ENCODE results near the gene TUB. TPM values are rescaled to one million over a fixed set of nuclear protein-coding genes. Genes with fewer than 3 reads are reported as not detected.

TUB gene
- total and polyA plus RNA-seq, 2 of the 13 experiments (the other 11 are each of a cell fraction or from before 2014, with no cell fraction given) = 4.3 to 5.6 TPM

DNA sequence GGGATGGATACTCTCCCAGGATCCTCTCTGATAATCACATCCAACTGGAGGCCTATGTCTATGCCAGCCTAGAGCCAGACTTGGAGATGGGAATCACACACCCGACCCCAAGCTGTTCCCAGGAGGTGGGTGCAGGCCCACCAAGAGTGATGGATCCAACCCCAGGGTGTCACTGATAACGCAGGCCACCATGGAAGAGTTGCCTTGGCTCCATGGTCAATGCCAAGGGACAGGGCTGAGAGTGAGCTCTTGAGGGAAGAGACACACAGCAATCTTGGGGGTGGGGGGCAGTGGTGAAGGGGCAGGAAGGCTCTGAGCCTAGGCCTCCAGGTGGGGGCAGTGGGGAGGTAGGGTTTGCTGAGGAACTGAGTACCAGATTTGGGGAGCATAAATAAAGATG, 16.9 kb downstream of the TUB start:
- DNase-seq (ENCODE audit: low spot score) (no peak), ATAC-seq (no peak), FAIRE-seq (no peak)
- ChIA-PET CTCF (ENCODE audit: low intra/inter-chr PET ratio, low total read pairs) (interaction anchor here (1.3 kb wide), 1 partner anchor 93 kb away, joined by 5 read pairs; no protein-coding TSS in a partner anchor), POLR2A (no interaction called here)
- no peaks in the 10 kb centered on the region for H3K27me3 ChIP-seq (ENCODE audit: control insufficient read depth in 1 of 2, insufficient read depth in 2 of 2, low read length in 2 of 2)
- H3K9ac ChIP-seq (ENCODE audit: insufficient read depth, low read depth, low read length) = no peak overlapping the region
- in situ Hi-C loops (cut with HindIII; ENCODE audit: extremely low pct_ligation_motif_present, low pct_unique_long_range_greater_than_20kb) = loop anchor here (5.0 to 10.0 kb wide), 2 partner anchors 66 to 93 kb away; no protein-coding TSS in a partner anchor
- H3K4me3 ChIP-seq (replicated peaks in 1 of 3; ENCODE audit: insufficient read depth in 1 of 3, low read depth in 2 of 3, low read length in 3 of 3) = no peak overlapping the region
- H3K79me2 ChIP-seq (ENCODE audit: insufficient read depth, low read length) = no peaks in the 10 kb centered on the region
- H3K9me3 ChIP-seq (ENCODE audit: low read length) = no peaks in the 10 kb centered on the region
- no TSS peak for BruUV-seq (replicated peaks)
- WGBS (ENCODE audit: low lambda C conversion rate) = 83% methylated on average over 2 of the region's 2 CpGs
- H3K4me2 ChIP-seq (ENCODE audit: low read depth, low read length) = no peak overlapping the region
- H3K4me1 ChIP-seq (ENCODE audit: insufficient read depth, low read length) = no peaks in the 10 kb centered on the region
- H4K20me1 ChIP-seq (ENCODE audit: insufficient read depth, low read length) = no peaks in the 10 kb centered on the region
- H3K27ac ChIP-seq (ENCODE audit: extremely low read length, insufficient read depth, low read length) = no peak overlapping the region
- H2AFZ ChIP-seq (ENCODE audit: low read length) = no peak overlapping the region
- H3K36me3 ChIP-seq (replicated peaks in 1 of 2; ENCODE audit: control insufficient read depth in 1 of 2, insufficient read depth in 2 of 2, low read length in 2 of 2) = peaks cover 3 to 8% of the 10 kb centered on the region in 2 experiments; a peak in 3 of 5 replicates
- intact Hi-C loops (cut with micrococcal nuclease; ENCODE audit: unreplicated experiment) = loop anchor here (5.0 to 10.0 kb wide), 2 partner anchors 203 to 1001 kb away; no protein-coding TSS in a partner anchor
- TF ChIP-seq, protein P1, sequence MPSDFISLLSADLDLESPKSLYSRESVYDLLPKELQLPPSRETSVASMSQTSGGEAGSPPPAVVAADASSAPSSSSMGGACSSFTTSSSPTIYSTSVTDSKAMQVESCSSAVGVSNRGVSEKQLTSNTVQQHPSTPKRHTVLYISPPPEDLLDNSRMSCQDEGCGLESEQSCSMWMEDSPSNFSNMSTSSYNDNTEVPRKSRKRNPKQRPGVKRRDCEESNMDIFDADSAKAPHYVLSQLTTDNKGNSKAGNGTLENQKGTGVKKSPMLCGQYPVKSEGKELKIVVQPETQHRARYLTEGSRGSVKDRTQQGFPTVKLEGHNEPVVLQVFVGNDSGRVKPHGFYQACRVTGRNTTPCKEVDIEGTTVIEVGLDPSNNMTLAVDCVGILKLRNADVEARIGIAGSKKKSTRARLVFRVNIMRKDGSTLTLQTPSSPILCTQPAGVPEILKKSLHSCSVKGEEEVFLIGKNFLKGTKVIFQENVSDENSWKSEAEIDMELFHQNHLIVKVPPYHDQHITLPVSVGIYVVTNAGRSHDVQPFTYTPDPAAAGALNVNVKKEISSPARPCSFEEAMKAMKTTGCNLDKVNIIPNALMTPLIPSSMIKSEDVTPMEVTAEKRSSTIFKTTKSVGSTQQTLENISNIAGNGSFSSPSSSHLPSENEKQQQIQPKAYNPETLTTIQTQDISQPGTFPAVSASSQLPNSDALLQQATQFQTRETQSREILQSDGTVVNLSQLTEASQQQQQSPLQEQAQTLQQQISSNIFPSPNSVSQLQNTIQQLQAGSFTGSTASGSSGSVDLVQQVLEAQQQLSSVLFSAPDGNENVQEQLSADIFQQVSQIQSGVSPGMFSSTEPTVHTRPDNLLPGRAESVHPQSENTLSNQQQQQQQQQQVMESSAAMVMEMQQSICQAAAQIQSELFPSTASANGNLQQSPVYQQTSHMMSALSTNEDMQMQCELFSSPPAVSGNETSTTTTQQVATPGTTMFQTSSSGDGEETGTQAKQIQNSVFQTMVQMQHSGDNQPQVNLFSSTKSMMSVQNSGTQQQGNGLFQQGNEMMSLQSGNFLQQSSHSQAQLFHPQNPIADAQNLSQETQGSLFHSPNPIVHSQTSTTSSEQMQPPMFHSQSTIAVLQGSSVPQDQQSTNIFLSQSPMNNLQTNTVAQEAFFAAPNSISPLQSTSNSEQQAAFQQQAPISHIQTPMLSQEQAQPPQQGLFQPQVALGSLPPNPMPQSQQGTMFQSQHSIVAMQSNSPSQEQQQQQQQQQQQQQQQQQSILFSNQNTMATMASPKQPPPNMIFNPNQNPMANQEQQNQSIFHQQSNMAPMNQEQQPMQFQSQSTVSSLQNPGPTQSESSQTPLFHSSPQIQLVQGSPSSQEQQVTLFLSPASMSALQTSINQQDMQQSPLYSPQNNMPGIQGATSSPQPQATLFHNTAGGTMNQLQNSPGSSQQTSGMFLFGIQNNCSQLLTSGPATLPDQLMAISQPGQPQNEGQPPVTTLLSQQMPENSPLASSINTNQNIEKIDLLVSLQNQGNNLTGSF (CRISPR knock-in tag; IDR thresholded peaks at IDR 0.05) = no peak
- TF ChIP-seq, protein P2, sequence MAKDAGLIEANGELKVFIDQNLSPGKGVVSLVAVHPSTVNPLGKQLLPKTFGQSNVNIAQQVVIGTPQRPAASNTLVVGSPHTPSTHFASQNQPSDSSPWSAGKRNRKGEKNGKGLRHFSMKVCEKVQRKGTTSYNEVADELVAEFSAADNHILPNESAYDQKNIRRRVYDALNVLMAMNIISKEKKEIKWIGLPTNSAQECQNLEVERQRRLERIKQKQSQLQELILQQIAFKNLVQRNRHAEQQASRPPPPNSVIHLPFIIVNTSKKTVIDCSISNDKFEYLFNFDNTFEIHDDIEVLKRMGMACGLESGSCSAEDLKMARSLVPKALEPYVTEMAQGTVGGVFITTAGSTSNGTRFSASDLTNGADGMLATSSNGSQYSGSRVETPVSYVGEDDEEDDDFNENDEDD (CRISPR knock-in tag; IDR thresholded peaks at IDR 0.05; ENCODE audit: borderline replicate concordance) = no peak
- no peak for TF ChIP-seq MXD4 (CRISPR knock-in tag; IDR thresholded peaks at IDR 0.05)
- TF ChIP-seq RXRA (CRISPR knock-in tag; IDR thresholded peaks at IDR 0.05) = no peak
- no peak for TF ChIP-seq TCF12 (IDR thresholded peaks at IDR 0.05)
- TF ChIP-seq TCF12 (CRISPR knock-in tag; IDR thresholded peaks at IDR 0.05) = no peak
- no peak for TF ChIP-seq ZNF556 (CRISPR knock-in tag; IDR thresholded peaks at IDR 0.05; ENCODE audit: borderline replicate concordance)
- TF ChIP-seq SNRNP70 (IDR thresholded peaks at IDR 0.05; ENCODE audit: low read depth, low read length) = no peak
- no peak for TF ChIP-seq ONECUT2 (CRISPR knock-in tag; IDR thresholded peaks at IDR 0.05)
- TF ChIP-seq, protein P3, sequence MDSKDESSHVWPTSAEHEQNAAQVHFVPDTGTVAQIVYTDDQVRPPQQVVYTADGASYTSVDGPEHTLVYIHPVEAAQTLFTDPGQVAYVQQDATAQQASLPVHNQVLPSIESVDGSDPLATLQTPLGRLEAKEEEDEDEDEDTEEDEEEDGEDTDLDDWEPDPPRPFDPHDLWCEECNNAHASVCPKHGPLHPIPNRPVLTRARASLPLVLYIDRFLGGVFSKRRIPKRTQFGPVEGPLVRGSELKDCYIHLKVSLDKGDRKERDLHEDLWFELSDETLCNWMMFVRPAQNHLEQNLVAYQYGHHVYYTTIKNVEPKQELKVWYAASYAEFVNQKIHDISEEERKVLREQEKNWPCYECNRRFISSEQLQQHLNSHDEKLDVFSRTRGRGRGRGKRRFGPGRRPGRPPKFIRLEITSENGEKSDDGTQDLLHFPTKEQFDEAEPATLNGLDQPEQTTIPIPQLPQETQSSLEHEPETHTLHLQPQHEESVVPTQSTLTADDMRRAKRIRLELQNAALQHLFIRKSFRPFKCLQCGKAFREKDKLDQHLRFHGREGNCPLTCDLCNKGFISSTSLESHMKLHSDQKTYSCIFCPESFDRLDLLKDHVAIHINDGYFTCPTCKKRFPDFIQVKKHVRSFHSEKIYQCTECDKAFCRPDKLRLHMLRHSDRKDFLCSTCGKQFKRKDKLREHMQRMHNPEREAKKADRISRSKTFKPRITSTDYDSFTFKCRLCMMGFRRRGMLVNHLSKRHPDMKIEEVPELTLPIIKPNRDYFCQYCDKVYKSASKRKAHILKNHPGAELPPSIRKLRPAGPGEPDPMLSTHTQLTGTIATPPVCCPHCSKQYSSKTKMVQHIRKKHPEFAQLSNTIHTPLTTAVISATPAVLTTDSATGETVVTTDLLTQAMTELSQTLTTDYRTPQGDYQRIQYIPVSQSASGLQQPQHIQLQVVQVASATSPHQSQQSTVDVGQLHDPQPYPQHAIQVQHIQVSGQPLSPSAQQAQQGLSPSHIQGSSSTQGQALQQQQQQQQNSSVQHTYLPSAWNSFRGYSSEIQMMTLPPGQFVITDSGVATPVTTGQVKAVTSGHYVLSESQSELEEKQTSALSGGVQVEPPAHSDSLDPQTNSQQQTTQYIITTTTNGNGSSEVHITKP (CRISPR knock-in tag; IDR thresholded peaks at IDR 0.05; ENCODE audit: low read depth) = no peak
- TF ChIP-seq ZNF510 (CRISPR knock-in tag; IDR thresholded peaks at IDR 0.05; ENCODE audit: low read depth) = no peak
- TF ChIP-seq, protein P4, sequence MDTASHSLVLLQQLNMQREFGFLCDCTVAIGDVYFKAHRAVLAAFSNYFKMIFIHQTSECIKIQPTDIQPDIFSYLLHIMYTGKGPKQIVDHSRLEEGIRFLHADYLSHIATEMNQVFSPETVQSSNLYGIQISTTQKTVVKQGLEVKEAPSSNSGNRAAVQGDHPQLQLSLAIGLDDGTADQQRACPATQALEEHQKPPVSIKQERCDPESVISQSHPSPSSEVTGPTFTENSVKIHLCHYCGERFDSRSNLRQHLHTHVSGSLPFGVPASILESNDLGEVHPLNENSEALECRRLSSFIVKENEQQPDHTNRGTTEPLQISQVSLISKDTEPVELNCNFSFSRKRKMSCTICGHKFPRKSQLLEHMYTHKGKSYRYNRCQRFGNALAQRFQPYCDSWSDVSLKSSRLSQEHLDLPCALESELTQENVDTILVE (CRISPR knock-in tag; IDR thresholded peaks at IDR 0.05) = no peak
- no peak for TF ChIP-seq JDP2 (CRISPR knock-in tag; IDR thresholded peaks at IDR 0.05; ENCODE audit: borderline replicate concordance)
- no peak for TF ChIP-seq WIZ (CRISPR knock-in tag; IDR thresholded peaks at IDR 0.05)

Data from HepG2 (cell line).